Liver (tissue), 9 donors: ENCODE data around the gene ROBO2. TPM values are rescaled to one million over a fixed set of nuclear protein-coding genes. Genes with fewer than 3 reads are reported as not detected.

Experiments
- DNase-seq: peaks from one replicate; pipeline ENCODE4 v3.0.0-alpha.2; 2017; ENCODE audit warnings: low spot score
- H3K27ac ChIP-seq, 2 donors: one replicate each; pipeline ENCODE4 v1.7.0; 2013; ENCODE audit warnings: inconsistent platforms in 2 of 2, low read length in 2 of 2, control low read depth in 1 of 2, low read depth in 1 of 2, mild to moderate bottlenecking in 1 of 2
- H3K27me3 ChIP-seq, 4 donors: one replicate each; pipeline versions ENCODE4 v1.6.1 to v1.7.0; 2013; ENCODE audit warnings: low read length in 3 of 4, inconsistent platforms in 1 of 4, mild to moderate bottlenecking in 1 of 4, moderate library complexity in 1 of 4; ENCODE audit not compliant: control insufficient read depth in 4 of 4, insufficient read depth in 4 of 4
- H3K36me3 ChIP-seq, 4 donors: one replicate each; pipeline versions ENCODE4 v1.6.1 to v1.7.0; 2013; ENCODE audit warnings: low read length in 3 of 4, mild to moderate bottlenecking in 3 of 4, low read depth in 1 of 4, moderate library complexity in 1 of 4; ENCODE audit not compliant: control insufficient read depth in 4 of 4, insufficient read depth in 3 of 4
- H3K4me1 ChIP-seq, 4 donors: one replicate each; pipeline versions ENCODE4 v1.6.1 to v1.7.0; 2013; ENCODE audit warnings: low read length in 3 of 4, mild to moderate bottlenecking in 3 of 4, moderate library complexity in 1 of 4; ENCODE audit not compliant: control insufficient read depth in 4 of 4, insufficient read depth in 4 of 4
- H3K4me3 ChIP-seq, 3 donors: one replicate each; pipeline versions ENCODE4 v1.6.1 to v1.7.0; 2013; ENCODE audit warnings: low read length in 3 of 3, control low read depth in 1 of 3, low read depth in 1 of 3, mild to moderate bottlenecking in 1 of 3
- H3K9ac ChIP-seq, 2 donors: one replicate each; pipeline ENCODE4 v1.7.0; 2013; ENCODE audit warnings: low read length in 2 of 2, mild to moderate bottlenecking in 2 of 2, moderate library complexity in 2 of 2, control low read depth in 1 of 2, low read depth in 1 of 2
- H3K9me3 ChIP-seq, 4 donors: one replicate each; pipeline versions ENCODE4 v1.6.1 to v1.7.0; 2013; ENCODE audit warnings: low read length in 3 of 4; ENCODE audit not compliant: control insufficient read depth in 4 of 4
- ATF3 ChIP-seq: IDR thresholded peaks from 2 replicates; pipeline ENCODE4 v1.6.1; 2016; ENCODE audit warnings: antibody characterized with exemption
- EGR1 ChIP-seq, 2 donors: IDR thresholded peaks; 2 replicates each; pipeline ENCODE4 v1.6.1; 2016 to 2018; ENCODE audit warnings: antibody characterized with exemption in 2 of 2, low read depth in 2 of 2
- FOXA1 ChIP-seq: IDR thresholded peaks from 2 replicates; pipeline ENCODE4 v1.6.1; 2016; ENCODE audit warnings: antibody characterized with exemption
- FOXA2 ChIP-seq: IDR thresholded peaks from 2 replicates; pipeline ENCODE4 v1.6.1; 2016; ENCODE audit warnings: antibody characterized with exemption
- GABPA ChIP-seq, 2 donors: IDR thresholded peaks in 1 of 2; conservative IDR thresholded peaks in 1 of 2; 2 replicates each; pipeline ENCODE4 v1.6.1; 2016; ENCODE audit warnings: antibody characterized with exemption in 2 of 2, mild to moderate bottlenecking in 1 of 2, moderate library complexity in 1 of 2
- HNF4A ChIP-seq, 2 donors: conservative IDR thresholded peaks; 2 replicates each; pipeline ENCODE4 v1.6.1; 2016; ENCODE audit warnings: antibody characterized with exemption in 2 of 2, mild to moderate bottlenecking in 2 of 2
- HNF4G ChIP-seq: IDR thresholded peaks from 2 replicates; pipeline ENCODE4 v1.6.1; 2016; ENCODE audit warnings: antibody characterized with exemption
- JUND ChIP-seq, 2 donors: IDR thresholded peaks; 2 replicates each; pipeline ENCODE4 v1.6.1; 2016; ENCODE audit warnings: antibody characterized with exemption in 2 of 2
- NR2F2 ChIP-seq: IDR thresholded peaks from 2 replicates; pipeline ENCODE4 v1.6.1; 2016; ENCODE audit warnings: antibody characterized with exemption
- RAD21 ChIP-seq, 2 donors: IDR thresholded peaks; 2 replicates each; pipeline ENCODE4 v1.6.1; 2016; ENCODE audit warnings: antibody characterized with exemption in 2 of 2, mild to moderate bottlenecking in 2 of 2
- TAF1 ChIP-seq: conservative IDR thresholded peaks from 2 replicates; pipeline ENCODE4 v1.6.1; 2016; ENCODE audit warnings: antibody characterized with exemption, mild to moderate bottlenecking
- YY1 ChIP-seq: IDR thresholded peaks from 2 replicates; pipeline ENCODE4 v1.6.1; 2016; ENCODE audit warnings: antibody characterized with exemption, mild to moderate bottlenecking
- ZBTB33 ChIP-seq: IDR thresholded peaks from 2 replicates; pipeline ENCODE4 v1.6.1; 2016; ENCODE audit warnings: antibody characterized with exemption
- WGBS: extraction: QIAGEN DNeasy Blood & Tissue Kit; methylation state at CpG from one replicate; pipeline ENCODE4 v1.1.7; 2013; 5-methylcytosine and 5-hydroxymethylcytosine counted together
- polyA plus RNA-seq, 2 donors: library from polyadenylated mRNA; stranded (reverse) in 1 of 2; unstranded in 1 of 2; fragments of 200-250 nt in 1 of 2; fragments of >200 nt in 1 of 2; fragmentation: Nextera tagmentation in 1 of 2; extraction: Ambion mirVana in 1 of 2; gene quantifications; one replicate each; pipeline versions ENCODE4 v1.2.1 to v1.2.3, GENCODE V29; 2013 to 2015
- total RNA-seq, 2 donors: library from RNA; depleted of rRNA; stranded (reverse); fragments of >200 nt; gene quantifications; one replicate each; pipeline ENCODE4 v1.2.3, GENCODE V29; 2014
- TF ChIP-seq, protein P1 (sequence below): IDR thresholded peaks from 2 replicates; pipeline ENCODE4 v1.6.1; 2016; ENCODE audit warnings: antibody characterized with exemption
- donor health status: healthy.
- donor health status: healthy.
- donor health status: healthy.
- donor health status: healthy.
- donor health status: healthy.

ROBO2 gene
- total and polyA plus RNA-seq, 4 donors, result 0.22 to 19.4 (median 1.1) TPM

GRCh38 chr3:77071809-77072208 lies 31.9 kb downstream of the ROBO2 start:
- Histone ChIP-seq H3K4me3 (no peak overlapping the region), H3K9ac (no peak overlapping the region), H3K4me1 (no peaks in the 10 kb centered on the region), H3K36me3 (no peaks in the 10 kb centered on the region), H3K27me3 (no peaks in the 10 kb centered on the region), H3K27ac (no peak overlapping the region), H3K9me3 (no peaks in the 10 kb centered on the region)
- no peak for DNase-seq
- no peak for TF ChIP-seq EGR1 (IDR thresholded peaks at IDR 0.05; ENCODE audit: low read depth in 2 of 2)
- no peak for TF ChIP-seq JUND (IDR thresholded peaks at IDR 0.05)
- no peak for TF ChIP-seq RAD21 (IDR thresholded peaks at IDR 0.05)
- WGBS, result 94% methylated on average over 11 of the region's 11 CpGs

GRCh38 chr3:77072232-77072631 lies 32.3 kb downstream of the ROBO2 start:
- no peaks in the 10 kb centered on the region for H3K27me3 ChIP-seq
- no peaks in the 10 kb centered on the region for H3K4me1 ChIP-seq
- no peaks in the 10 kb centered on the region for H3K9me3 ChIP-seq
- no peak overlapping the region for H3K9ac ChIP-seq
- TF ChIP-seq FOXA2, result no peak
- H3K4me3 ChIP-seq, result no peak overlapping the region
- DNase-seq, result no peak
- H3K36me3 ChIP-seq, result no peaks in the 10 kb centered on the region
- 87% methylated on average over 1 of the region's 1 CpG for WGBS
- H3K27ac ChIP-seq, result no peak overlapping the region

- H3K27me3 ChIP-seq, result no peaks in the 10 kb centered on the region
- no peaks in the 10 kb centered on the region for H3K9me3 ChIP-seq
- H3K36me3 ChIP-seq, result no peaks in the 10 kb centered on the region
- H3K9ac ChIP-seq, result no peak overlapping the region
- no peak overlapping the region for H3K4me3 ChIP-seq
- H3K27ac ChIP-seq, result no peak overlapping the region
- 44% methylated on average over 2 of the region's 2 CpGs for WGBS
- no peaks in the 10 kb centered on the region for H3K4me1 ChIP-seq
- DNase-seq, result no peak
- TF ChIP-seq JUND (IDR thresholded peaks at IDR 0.05) (no peak), HNF4A (conservative IDR thresholded peaks at IDR 0.05) (peak in 1 of 2 donors; percentile 35), TAF1 (no peak), ZBTB33 (no peak), NR2F2 (no peak)
These were observed 38.4 kb downstream of the ROBO2 start for GRCh38 chr3:77078279-77078678.

DNA sequence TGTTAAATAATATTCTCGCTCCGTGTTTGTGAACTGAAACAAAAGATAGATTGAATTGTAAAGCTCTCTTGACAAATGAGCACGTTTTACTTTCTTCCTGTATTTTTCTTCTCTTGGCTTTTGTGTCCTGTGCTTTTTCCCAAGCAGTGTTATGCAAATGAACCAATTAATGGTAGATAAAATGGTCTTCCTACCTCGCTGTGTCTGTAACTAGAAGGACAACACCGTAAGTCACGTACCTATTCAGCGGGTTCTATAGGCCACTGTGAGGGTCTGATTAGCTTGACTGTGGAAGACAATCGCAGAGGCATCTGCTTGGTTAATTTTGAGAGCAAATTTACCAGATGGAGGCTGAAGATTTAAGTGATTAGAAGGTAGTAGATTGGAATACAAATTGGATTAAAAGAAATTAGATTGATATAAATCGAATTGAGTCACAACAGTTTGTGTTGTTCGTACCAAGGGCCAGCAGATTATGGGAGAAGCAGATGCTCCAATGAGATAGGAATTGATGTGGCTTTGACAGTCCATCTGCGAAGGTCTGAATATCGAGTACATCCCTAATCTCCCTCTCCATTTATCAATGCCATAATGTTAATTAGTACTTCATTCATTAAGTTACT lies 40.2 kb downstream of the ROBO2 start:
- TF ChIP-seq FOXA2 (no peak), JUND (IDR thresholded peaks at IDR 0.05) (no peak), NR2F2 (no peak), FOXA1 (no peak), ATF3 (no peak), YY1 (no peak), ZBTB33 (no peak), GABPA (IDR thresholded peaks at IDR 0.05 in 1 of 2, conservative IDR thresholded peaks at IDR 0.05 in 1 of 2) (no peak), EGR1 (IDR thresholded peaks at IDR 0.05; ENCODE audit: low read depth in 2 of 2) (no peak), HNF4G (no peak), TAF1 (no peak), HNF4A (conservative IDR thresholded peaks at IDR 0.05) (no peak)
- TF ChIP-seq, protein P1, sequence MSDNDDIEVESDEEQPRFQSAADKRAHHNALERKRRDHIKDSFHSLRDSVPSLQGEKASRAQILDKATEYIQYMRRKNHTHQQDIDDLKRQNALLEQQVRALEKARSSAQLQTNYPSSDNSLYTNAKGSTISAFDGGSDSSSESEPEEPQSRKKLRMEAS, result no peak
- no peak overlapping the region for H3K9ac ChIP-seq
- no peaks in the 10 kb centered on the region for H3K4me1 ChIP-seq
- no peaks in the 10 kb centered on the region for H3K27me3 ChIP-seq
- DNase-seq, result no peak
- H3K9me3 ChIP-seq, result no peaks in the 10 kb centered on the region
- no peak overlapping the region for H3K4me3 ChIP-seq
- WGBS, result 87% methylated on average over 12 of the region's 12 CpGs
- no peak overlapping the region for H3K27ac ChIP-seq
- no peaks in the 10 kb centered on the region for H3K36me3 ChIP-seq
